ENCODE results near the gene CDH15. TPM values are rescaled to one million over a fixed set of nuclear protein-coding genes. Genes with fewer than 3 reads are reported as not detected.

Gene CDH15
- polyA plus RNA-seq, 1 donor from 2014 or later, result not detected

DNA sequence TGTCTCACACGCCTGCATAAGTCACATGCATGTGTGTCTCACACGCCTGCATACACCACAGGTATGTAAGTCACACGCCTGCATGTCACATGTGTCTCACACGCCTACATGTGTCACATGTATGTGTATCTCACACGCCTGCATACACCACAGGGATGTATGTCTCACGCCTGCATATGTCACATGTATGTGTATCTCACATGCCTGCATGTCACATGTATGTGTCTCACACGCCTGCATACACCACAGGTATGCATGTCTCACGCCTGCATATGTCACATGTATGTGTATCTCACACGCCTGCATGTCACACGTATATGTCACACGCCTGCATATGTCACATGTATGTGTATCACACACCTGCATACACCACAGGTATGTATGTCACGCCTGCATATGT, 13.8 kb upstream of the CDH15 start:
- Histone ChIP-seq H3K9ac (ENCODE audit: low read length) (no peak overlapping the region), H3F3A (ENCODE audit: insufficient read depth, low read length, poor library complexity, severe bottlenecking) (no peaks in the 10 kb centered on the region), H4K20me1 (ENCODE audit: insufficient read depth) (no peaks in the 10 kb centered on the region), H3K79me2 (replicated peaks; ENCODE audit: insufficient read depth, low read length) (no peaks in the 10 kb centered on the region), H3K4me3 (ENCODE audit: low read length) (no peak overlapping the region), H3K9me2 (ENCODE audit: insufficient read depth, low read length) (no peaks in the 10 kb centered on the region), H2AFZ (ENCODE audit: low read depth, low read length) (no peak overlapping the region), H3K27ac (ENCODE audit: low read length) (no peak overlapping the region), H3K36me3 (ENCODE audit: insufficient read depth, low read length) (no peaks in the 10 kb centered on the region), H3K4me2 (ENCODE audit: low read length) (no peak overlapping the region), H3K9me3 (ENCODE audit: low read length) (no peaks in the 10 kb centered on the region), H3K27me3 (ENCODE audit: insufficient read depth, low read depth, low read length) (no peaks in the 10 kb centered on the region)
- TF ChIP-seq EP300 (conservative IDR thresholded peaks at IDR 0.05; ENCODE audit: poor library complexity, severe bottlenecking), result no peak
- TF ChIP-seq POLR2AphosphoS5 (IDR thresholded peaks at IDR 0.05), result no peak
- TF ChIP-seq, protein P1, sequence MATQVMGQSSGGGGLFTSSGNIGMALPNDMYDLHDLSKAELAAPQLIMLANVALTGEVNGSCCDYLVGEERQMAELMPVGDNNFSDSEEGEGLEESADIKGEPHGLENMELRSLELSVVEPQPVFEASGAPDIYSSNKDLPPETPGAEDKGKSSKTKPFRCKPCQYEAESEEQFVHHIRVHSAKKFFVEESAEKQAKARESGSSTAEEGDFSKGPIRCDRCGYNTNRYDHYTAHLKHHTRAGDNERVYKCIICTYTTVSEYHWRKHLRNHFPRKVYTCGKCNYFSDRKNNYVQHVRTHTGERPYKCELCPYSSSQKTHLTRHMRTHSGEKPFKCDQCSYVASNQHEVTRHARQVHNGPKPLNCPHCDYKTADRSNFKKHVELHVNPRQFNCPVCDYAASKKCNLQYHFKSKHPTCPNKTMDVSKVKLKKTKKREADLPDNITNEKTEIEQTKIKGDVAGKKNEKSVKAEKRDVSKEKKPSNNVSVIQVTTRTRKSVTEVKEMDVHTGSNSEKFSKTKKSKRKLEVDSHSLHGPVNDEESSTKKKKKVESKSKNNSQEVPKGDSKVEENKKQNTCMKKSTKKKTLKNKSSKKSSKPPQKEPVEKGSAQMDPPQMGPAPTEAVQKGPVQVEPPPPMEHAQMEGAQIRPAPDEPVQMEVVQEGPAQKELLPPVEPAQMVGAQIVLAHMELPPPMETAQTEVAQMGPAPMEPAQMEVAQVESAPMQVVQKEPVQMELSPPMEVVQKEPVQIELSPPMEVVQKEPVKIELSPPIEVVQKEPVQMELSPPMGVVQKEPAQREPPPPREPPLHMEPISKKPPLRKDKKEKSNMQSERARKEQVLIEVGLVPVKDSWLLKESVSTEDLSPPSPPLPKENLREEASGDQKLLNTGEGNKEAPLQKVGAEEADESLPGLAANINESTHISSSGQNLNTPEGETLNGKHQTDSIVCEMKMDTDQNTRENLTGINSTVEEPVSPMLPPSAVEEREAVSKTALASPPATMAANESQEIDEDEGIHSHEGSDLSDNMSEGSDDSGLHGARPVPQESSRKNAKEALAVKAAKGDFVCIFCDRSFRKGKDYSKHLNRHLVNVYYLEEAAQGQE (IDR thresholded peaks at IDR 0.05; ENCODE audit: borderline replicate concordance), result no peak
- TF ChIP-seq SMC3 (conservative IDR thresholded peaks at IDR 0.05; ENCODE audit: poor library complexity), result no peak
- TF ChIP-seq, protein P2, sequence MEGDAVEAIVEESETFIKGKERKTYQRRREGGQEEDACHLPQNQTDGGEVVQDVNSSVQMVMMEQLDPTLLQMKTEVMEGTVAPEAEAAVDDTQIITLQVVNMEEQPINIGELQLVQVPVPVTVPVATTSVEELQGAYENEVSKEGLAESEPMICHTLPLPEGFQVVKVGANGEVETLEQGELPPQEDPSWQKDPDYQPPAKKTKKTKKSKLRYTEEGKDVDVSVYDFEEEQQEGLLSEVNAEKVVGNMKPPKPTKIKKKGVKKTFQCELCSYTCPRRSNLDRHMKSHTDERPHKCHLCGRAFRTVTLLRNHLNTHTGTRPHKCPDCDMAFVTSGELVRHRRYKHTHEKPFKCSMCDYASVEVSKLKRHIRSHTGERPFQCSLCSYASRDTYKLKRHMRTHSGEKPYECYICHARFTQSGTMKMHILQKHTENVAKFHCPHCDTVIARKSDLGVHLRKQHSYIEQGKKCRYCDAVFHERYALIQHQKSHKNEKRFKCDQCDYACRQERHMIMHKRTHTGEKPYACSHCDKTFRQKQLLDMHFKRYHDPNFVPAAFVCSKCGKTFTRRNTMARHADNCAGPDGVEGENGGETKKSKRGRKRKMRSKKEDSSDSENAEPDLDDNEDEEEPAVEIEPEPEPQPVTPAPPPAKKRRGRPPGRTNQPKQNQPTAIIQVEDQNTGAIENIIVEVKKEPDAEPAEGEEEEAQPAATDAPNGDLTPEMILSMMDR (IDR thresholded peaks at IDR 0.05; ENCODE audit: poor library complexity, severe bottlenecking), result no peak
- no peak for TF ChIP-seq MXI1 (conservative IDR thresholded peaks at IDR 0.05; ENCODE audit: poor library complexity, severe bottlenecking)
- TF ChIP-seq RAD21 (conservative IDR thresholded peaks at IDR 0.05), result no peak
- no peak for TF ChIP-seq EZH2 (IDR thresholded peaks at IDR 0.05; ENCODE audit: borderline replicate concordance, insufficient read depth, low read length, poor library complexity, severe bottlenecking)
- TF ChIP-seq TAF1 (IDR thresholded peaks at IDR 0.05; ENCODE audit: low read depth), result no peak

DNA sequence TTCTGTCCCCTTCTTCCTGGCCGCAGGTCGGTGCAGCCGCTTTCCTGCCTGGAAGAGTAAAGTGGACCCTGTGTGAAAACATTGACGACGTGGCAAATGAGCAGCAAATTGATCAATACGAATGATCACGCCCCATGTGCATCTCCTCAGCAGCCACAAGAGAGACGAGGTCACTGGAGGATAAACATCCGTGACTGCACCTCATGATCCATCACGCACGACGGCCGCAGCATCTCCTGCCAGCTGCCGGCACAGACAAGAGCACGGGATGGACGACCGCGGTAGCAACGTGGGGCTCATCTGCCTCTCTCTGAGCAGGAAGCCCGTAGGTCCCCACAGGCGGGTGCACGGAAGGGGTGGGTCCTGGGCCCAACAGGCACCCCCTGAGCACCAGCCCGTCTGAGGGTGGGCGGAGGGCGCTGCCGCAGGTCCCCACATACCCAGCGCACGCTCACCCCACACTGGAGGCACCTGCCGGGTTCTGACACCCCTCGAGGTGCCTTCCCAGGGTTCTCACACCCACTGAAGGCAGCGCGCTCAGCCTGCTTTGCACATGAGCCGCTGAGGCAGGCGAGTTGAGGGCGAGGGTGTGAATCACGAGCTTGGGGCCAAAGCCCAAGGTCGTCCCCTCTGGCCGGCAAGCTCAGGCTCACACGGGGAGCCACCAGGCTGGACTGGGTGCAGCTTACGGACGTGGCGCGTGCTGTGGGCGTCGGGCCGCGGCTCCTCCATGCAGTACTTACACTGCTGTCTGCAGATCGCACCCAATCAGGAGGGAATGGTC, 12.3 kb upstream of the CDH15 start:
- Histone ChIP-seq H3F3A (ENCODE audit: insufficient read depth, low read length, poor library complexity, severe bottlenecking) (no peaks in the 10 kb centered on the region), H3K79me2 (replicated peaks; ENCODE audit: insufficient read depth, low read length) (no peaks in the 10 kb centered on the region), H3K9ac (ENCODE audit: low read length) (no peak overlapping the region), H3K27me3 (ENCODE audit: insufficient read depth, low read depth, low read length) (no peaks in the 10 kb centered on the region), H3K27ac (ENCODE audit: low read length) (no peak overlapping the region), H3K9me2 (ENCODE audit: insufficient read depth, low read length) (no peaks in the 10 kb centered on the region), H3K36me3 (ENCODE audit: insufficient read depth, low read length) (no peaks in the 10 kb centered on the region), H3K9me3 (ENCODE audit: low read length) (no peaks in the 10 kb centered on the region), H2AFZ (ENCODE audit: low read depth, low read length) (no peak overlapping the region), H3K4me3 (ENCODE audit: low read length) (no peak overlapping the region), H4K20me1 (ENCODE audit: insufficient read depth) (no peaks in the 10 kb centered on the region), H3K4me2 (ENCODE audit: low read length) (no peak overlapping the region)
- TF ChIP-seq SMC3 (conservative IDR thresholded peaks at IDR 0.05; ENCODE audit: poor library complexity) (no peak), RAD21 (conservative IDR thresholded peaks at IDR 0.05) (no peak), EZH2 (IDR thresholded peaks at IDR 0.05; ENCODE audit: borderline replicate concordance, insufficient read depth, low read length, poor library complexity, severe bottlenecking) (no peak), MXI1 (conservative IDR thresholded peaks at IDR 0.05; ENCODE audit: poor library complexity, severe bottlenecking) (no peak), TAF1 (IDR thresholded peaks at IDR 0.05; ENCODE audit: low read depth) (no peak), EP300 (conservative IDR thresholded peaks at IDR 0.05; ENCODE audit: poor library complexity, severe bottlenecking) (no peak), POLR2AphosphoS5 (IDR thresholded peaks at IDR 0.05) (no peak)
- TF ChIP-seq, protein P1 (IDR thresholded peaks at IDR 0.05; ENCODE audit: borderline replicate concordance), result no peak
- TF ChIP-seq, protein P2 (IDR thresholded peaks at IDR 0.05; ENCODE audit: poor library complexity, severe bottlenecking), result no peak

Measured in neural cell (in vitro differentiated cells).